Uterus (tissue), 2 donors: ENCODE data around the gene SHISAL1.

Experiments used
- CTCF ChIP-seq, 4 experiments: fragments of 200-600 bp in 2 of 4; fragments of 450-650 bp in 2 of 4; sonication (generic) in 2 of 4; IDR thresholded peaks; one replicate each; pipeline ENCODE4 v1.5.1; 2016 to 2019; ENCODE audit warnings: antibody characterized with exemption in 4 of 4, mild to moderate bottlenecking in 2 of 4, moderate library complexity in 1 of 4
- POLR2A ChIP-seq, 2 donors: fragments of 450-650 bp; IDR thresholded peaks; one replicate each; pipeline ENCODE4 v1.6.1; 2016; ENCODE audit warnings: antibody characterized with exemption in 2 of 2, mild to moderate bottlenecking in 1 of 2, moderate library complexity in 1 of 2

GRCh38 chr22:44361391-44362126 lies 48.8 kb upstream of the SHISAL1 start:
- TF ChIP-seq CTCF (IDR thresholded peaks at IDR 0.05) (no peak), POLR2A (IDR thresholded peaks at IDR 0.05) (no peak)
